Breast epithelium (tissue), 4 donors: ENCODE results near the gene AFAP1L1. TPM values are rescaled to one million over a fixed set of nuclear protein-coding genes. Genes with fewer than 3 reads are reported as not detected.

Experiments used
- DNase-seq, 2 donors: peaks; one replicate each; pipeline ENCODE4 v3.0.0-alpha.2; 2019; ENCODE audit warnings: low spot score in 2 of 2
- H3K27ac ChIP-seq, 2 donors: fragments of 200-600 bp; sonication (generic) in 1 of 2; one replicate each; pipeline ENCODE4 v1.5.1; 2016 to 2019; ENCODE audit warnings: mild to moderate bottlenecking in 1 of 2
- H3K27me3 ChIP-seq, 2 donors: fragments of 200-600 bp; sonication (generic) in 1 of 2; one replicate each; pipeline versions ENCODE4 v1.5.1 to v1.6.0; 2017 to 2019; ENCODE audit warnings: control low read depth in 1 of 2, mild to moderate bottlenecking in 1 of 2
- H3K36me3 ChIP-seq: fragments of 200-600 bp; one replicate; pipeline ENCODE4 v1.5.1; 2019
- H3K4me1 ChIP-seq, 2 donors: fragments of 200-600 bp; sonication (generic); one replicate each; pipeline ENCODE4 v1.5.1; 2016 to 2019; ENCODE audit warnings: control low read depth in 1 of 2
- H3K4me3 ChIP-seq, 3 donors: fragments of 200-600 bp; sonication (generic); 1 replicate in 2 of 3; 2 replicates in 1 of 3; pipeline ENCODE4 v1.5.1; 2016 to 2019; ENCODE audit warnings: mild to moderate bottlenecking in 3 of 3, moderate library complexity in 2 of 3
- H3K9me3 ChIP-seq, 2 donors: fragments of 200-600 bp; sonication (generic) in 1 of 2; one replicate each; pipeline ENCODE4 v1.5.1; 2016 to 2019; ENCODE audit warnings: control low read depth in 1 of 2
- CTCF ChIP-seq, 3 donors: fragments of 450-650 bp; IDR thresholded peaks; one replicate each; pipeline ENCODE4 v1.5.1; 2016 to 2017; ENCODE audit warnings: antibody characterized with exemption in 3 of 3, mild to moderate bottlenecking in 3 of 3, moderate library complexity in 3 of 3
- POLR2A ChIP-seq: fragments of 450-650 bp; IDR thresholded peaks from one replicate; pipeline ENCODE4 v1.6.1; 2016; ENCODE audit warnings: antibody characterized with exemption, mild to moderate bottlenecking, moderate library complexity
- POLR2AphosphoS5 ChIP-seq, 3 donors: sonication (generic); formaldehyde crosslinking; IDR thresholded peaks; one replicate each; pipeline ENCODE4 v1.6.1; 2017; ENCODE audit warnings: antibody characterized with exemption in 3 of 3
- intact Hi-C: fragments of 100-400 bp; cut with DNase I; formaldehyde crosslinking; loops from one replicate; pipeline ENCODE4 v1.15.1; 2023; ENCODE audit warnings: low total_unique reads
- total RNA-seq, 3 donors: library from RNA; depleted of rRNA; stranded (reverse); fragments of >200 nt; gene quantifications; one replicate each; pipeline ENCODE4 v1.1.0, GENCODE V29; 2016

The AFAP1L1 gene
- total RNA-seq, 3 donors from 2014 or later = 13.3 to 108 (median 26.5) TPM

- Histone ChIP-seq H3K9me3 (no peaks in the 10 kb centered on the region), H3K27ac (peak overlapping the region in 1 of 2 donors; percentile 57), H3K27me3 (no peaks in the 10 kb centered on the region), H3K36me3 (no peaks in the 10 kb centered on the region), H3K4me3 (no peak overlapping the region), H3K4me1 (no peaks in the 10 kb centered on the region)
- intact Hi-C loops = loop anchor here (10.0 kb wide), 1 partner anchor 52 kb away; no protein-coding TSS in a partner anchor
- no peak for TF ChIP-seq POLR2A
- no peak for TF ChIP-seq POLR2AphosphoS5 (IDR thresholded peaks at IDR 0.05)
- DNase-seq = no peak
Measured at GRCh38 chr5:149372932-149373331, 101.3 kb downstream of the AFAP1L1 start.

- H3K4me1 ChIP-seq = no peaks in the 10 kb centered on the region
- H3K36me3 ChIP-seq = no peaks in the 10 kb centered on the region
- H3K9me3 ChIP-seq = no peaks in the 10 kb centered on the region
- no peak overlapping the region for H3K27ac ChIP-seq
- H3K4me3 ChIP-seq = no peak overlapping the region
- no peak for DNase-seq
- intact Hi-C loops = loop anchor here (10.0 kb wide), 1 partner anchor 50 kb away; no protein-coding TSS in a partner anchor
- TF ChIP-seq POLR2A (no peak), CTCF (IDR thresholded peaks at IDR 0.05) (no peak), POLR2AphosphoS5 (IDR thresholded peaks at IDR 0.05) (no peak)
- no peaks in the 10 kb centered on the region for H3K27me3 ChIP-seq
Measured at GRCh38 chr5:149374303-149374702, 102.6 kb downstream of the AFAP1L1 start.

GRCh38 chr5:149374801-149375200, 103.1 kb downstream of the AFAP1L1 start:
- Histone ChIP-seq H3K36me3 (no peaks in the 10 kb centered on the region), H3K27ac (no peak overlapping the region), H3K9me3 (no peaks in the 10 kb centered on the region), H3K27me3 (no peaks in the 10 kb centered on the region), H3K4me1 (no peaks in the 10 kb centered on the region), H3K4me3 (no peak overlapping the region)
- intact Hi-C loops = loop anchor here (10.0 kb wide), 1 partner anchor 50 kb away; no protein-coding TSS in a partner anchor
- TF ChIP-seq POLR2A (no peak), POLR2AphosphoS5 (IDR thresholded peaks at IDR 0.05) (no peak), CTCF (IDR thresholded peaks at IDR 0.05) (no peak)
- no peak for DNase-seq

GRCh38 chr5:149375434-149375833, 103.8 kb downstream of the AFAP1L1 start:
- DNase-seq = no peak
- Histone ChIP-seq H3K9me3 (no peaks in the 10 kb centered on the region), H3K4me3 (no peak overlapping the region), H3K27ac (no peak overlapping the region), H3K27me3 (no peaks in the 10 kb centered on the region), H3K4me1 (no peaks in the 10 kb centered on the region), H3K36me3 (no peaks in the 10 kb centered on the region)
- intact Hi-C loops = loop anchor here (10.0 kb wide), 1 partner anchor 49 kb away; no protein-coding TSS in a partner anchor
- TF ChIP-seq CTCF (IDR thresholded peaks at IDR 0.05) (no peak), POLR2AphosphoS5 (IDR thresholded peaks at IDR 0.05) (no peak), POLR2A (no peak)

GRCh38 chr5:149376104-149376503, 104.4 kb downstream of the AFAP1L1 start:
- no peak for DNase-seq
- no peaks in the 10 kb centered on the region for H3K36me3 ChIP-seq
- intact Hi-C loops = loop anchor here (10.0 kb wide), 1 partner anchor 49 kb away; no protein-coding TSS in a partner anchor

GRCh38 chr5:149376711-149377447, 105.2 kb downstream of the AFAP1L1 start:
- no peaks in the 10 kb centered on the region for H3K36me3 ChIP-seq
- no peaks in the 10 kb centered on the region for H3K27me3 ChIP-seq
- TF ChIP-seq POLR2AphosphoS5 (IDR thresholded peaks at IDR 0.05) (no peak), POLR2A (no peak), CTCF (IDR thresholded peaks at IDR 0.05) (no peak)
- H3K27ac ChIP-seq = no peak overlapping the region
- H3K9me3 ChIP-seq = no peaks in the 10 kb centered on the region
- no peak for DNase-seq
- intact Hi-C loops = loop anchor here (10.0 kb wide), 1 partner anchor 48 kb away; no protein-coding TSS in a partner anchor
- no peak overlapping the region for H3K4me3 ChIP-seq
- peaks cover 0 to 4% of the 10 kb centered on the region in 2 donors for H3K4me1 ChIP-seq

More at GRCh38 chr5:149376104-149376503, 104.4 kb downstream of the AFAP1L1 start:
- no peaks in the 10 kb centered on the region for H3K9me3 ChIP-seq
- H3K27ac ChIP-seq = no peak overlapping the region
- H3K4me1 ChIP-seq = no peaks in the 10 kb centered on the region
- H3K27me3 ChIP-seq = no peaks in the 10 kb centered on the region
- H3K4me3 ChIP-seq = no peak overlapping the region
- no peak for TF ChIP-seq POLR2A
- TF ChIP-seq POLR2AphosphoS5 (IDR thresholded peaks at IDR 0.05) = no peak
